ENCODE data around the gene POU2AF1. TPM values are rescaled to one million over a fixed set of nuclear protein-coding genes. Genes with fewer than 3 reads are reported as not detected.
A peak's percentile ranks its signal among the peaks of the same experiment; 100 is the strongest.

POU2AF1 gene
- total RNA-seq, 6 experiments from 2014 or later, result 0.06 to 2.4 (median 0.63) TPM

GRCh38 chr11:111334532-111335502 lies 44.3 kb downstream of the POU2AF1 start:
- no peak overlapping the region for H3K4me3 ChIP-seq
- intact Hi-C loops (cut with DNase I), result no loop called here
- H3K36me3 ChIP-seq, result no peaks in the 10 kb centered on the region
- peak; percentile 71 to 92 (median 87) for DNase-seq
- no peaks in the 10 kb centered on the region for H3K9me3 ChIP-seq
- peaks cover 0 to 61% (median 31%) of the 10 kb centered on the region in 4 donors for H3K4me1 ChIP-seq
- ATAC-seq, result peak; percentile 82 to 93 (median 90)
- no peaks in the 10 kb centered on the region for H3K27me3 ChIP-seq
- 35% methylated on average over 4 of the region's 9 CpGs for WGBS (ENCODE audit: insufficient coverage, low coverage, low lambda C conversion rate, missing lambda C conversion rate)
- peak overlapping the region in 2 of 3 donors; percentile 35 to 67 for H3K27ac ChIP-seq
- TF ChIP-seq CTCF (IDR thresholded peaks at IDR 0.05), result no peak
- no peak for TF ChIP-seq POLR2A (IDR thresholded peaks at IDR 0.05)

- WGBS (ENCODE audit: insufficient coverage, low coverage, low lambda C conversion rate, missing lambda C conversion rate), result 73% methylated on average over 3 of the region's 4 CpGs
- H3K27me3 ChIP-seq, result no peaks in the 10 kb centered on the region
- intact Hi-C loops (cut with DNase I), result no loop called here
- TF ChIP-seq CTCF (IDR thresholded peaks at IDR 0.05) (no peak), POLR2A (IDR thresholded peaks at IDR 0.05) (no peak)
- no peak for DNase-seq
- H3K9me3 ChIP-seq, result no peaks in the 10 kb centered on the region
- no peak for ATAC-seq
- no peak overlapping the region for H3K27ac ChIP-seq
- H3K36me3 ChIP-seq, result no peaks in the 10 kb centered on the region
- peaks cover 0 to 75% (median 36%) of the 10 kb centered on the region in 4 donors for H3K4me1 ChIP-seq
- H3K4me3 ChIP-seq, result no peak overlapping the region
Observed at GRCh38 chr11:111331711-111332479, 47.2 kb downstream of the POU2AF1 start.

GRCh38 chr11:111330234-111330893 lies 48.7 kb downstream of the POU2AF1 start:
- Histone ChIP-seq H3K4me1 (peaks cover 0 to 60% (median 26%) of the 10 kb centered on the region in 4 donors), H3K9me3 (no peaks in the 10 kb centered on the region), H3K36me3 (no peaks in the 10 kb centered on the region), H3K4me3 (no peak overlapping the region), H3K27ac (peak overlapping the region in 2 of 3 donors; percentile 6 to 52), H3K27me3 (no peaks in the 10 kb centered on the region)
- TF ChIP-seq CTCF (IDR thresholded peaks at IDR 0.05) (no peak), POLR2A (IDR thresholded peaks at IDR 0.05) (no peak)
- ATAC-seq, result peak; percentile 49 to 61 (median 56)
- DNase-seq, result peak in 2 of 3 donors; percentile 68 to 72
- intact Hi-C loops (cut with DNase I), result no loop called here
- WGBS (ENCODE audit: insufficient coverage, low coverage, low lambda C conversion rate, missing lambda C conversion rate), result no CpG with 5 or more reads among the region's 2 CpGs

Data from right lobe of liver (tissue), 6 donors.